ENCODE data around the gene ZNF697.

DNA sequence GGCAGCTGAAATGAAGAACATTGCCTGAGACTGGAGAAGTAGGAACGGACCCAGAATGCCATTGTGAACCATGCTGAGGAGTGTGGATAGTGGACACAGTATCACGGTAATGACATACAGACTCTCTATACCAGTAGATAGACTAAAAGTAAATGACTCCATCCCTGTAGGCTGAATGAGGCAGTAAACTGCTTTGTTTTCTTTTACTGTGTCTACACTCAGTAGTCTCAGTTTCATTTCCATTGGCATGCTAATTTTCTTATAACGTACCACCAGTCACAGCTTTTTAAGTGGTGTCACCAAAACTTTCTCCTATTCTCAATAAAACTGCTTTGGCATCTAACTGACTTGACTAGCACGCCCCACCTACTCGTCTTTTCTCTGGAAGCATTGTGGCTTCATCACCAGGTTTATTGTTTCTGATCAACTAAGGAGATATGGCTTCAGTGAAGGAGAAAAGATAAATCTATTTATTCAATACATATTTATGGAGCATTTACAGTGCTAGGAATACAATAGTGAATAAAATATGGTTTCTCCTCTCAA is 8.4 kb upstream of the ZNF697 start:
- TF ChIP-seq, protein P1, sequence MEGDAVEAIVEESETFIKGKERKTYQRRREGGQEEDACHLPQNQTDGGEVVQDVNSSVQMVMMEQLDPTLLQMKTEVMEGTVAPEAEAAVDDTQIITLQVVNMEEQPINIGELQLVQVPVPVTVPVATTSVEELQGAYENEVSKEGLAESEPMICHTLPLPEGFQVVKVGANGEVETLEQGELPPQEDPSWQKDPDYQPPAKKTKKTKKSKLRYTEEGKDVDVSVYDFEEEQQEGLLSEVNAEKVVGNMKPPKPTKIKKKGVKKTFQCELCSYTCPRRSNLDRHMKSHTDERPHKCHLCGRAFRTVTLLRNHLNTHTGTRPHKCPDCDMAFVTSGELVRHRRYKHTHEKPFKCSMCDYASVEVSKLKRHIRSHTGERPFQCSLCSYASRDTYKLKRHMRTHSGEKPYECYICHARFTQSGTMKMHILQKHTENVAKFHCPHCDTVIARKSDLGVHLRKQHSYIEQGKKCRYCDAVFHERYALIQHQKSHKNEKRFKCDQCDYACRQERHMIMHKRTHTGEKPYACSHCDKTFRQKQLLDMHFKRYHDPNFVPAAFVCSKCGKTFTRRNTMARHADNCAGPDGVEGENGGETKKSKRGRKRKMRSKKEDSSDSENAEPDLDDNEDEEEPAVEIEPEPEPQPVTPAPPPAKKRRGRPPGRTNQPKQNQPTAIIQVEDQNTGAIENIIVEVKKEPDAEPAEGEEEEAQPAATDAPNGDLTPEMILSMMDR (IDR thresholded peaks at IDR 0.05; ENCODE audit: insufficient read depth, low read depth, low read length) = no peak
- TF ChIP-seq EZH2 (IDR thresholded peaks at IDR 0.05; ENCODE audit: insufficient read depth, low read length) = no peak

All from astrocyte (in vitro differentiated cells and primary cell).